Motor neuron (in vitro differentiated cells): ENCODE measurements around the gene PRMT7. TPM values are rescaled to one million over a fixed set of nuclear protein-coding genes. Genes with fewer than 3 reads are reported as not detected.

Experiments
- ATAC-seq, 8 experiments: fragments of 200-7000 bp; cut with Tn5 transposase; replicated peaks in 6 of 8; 2 replicates each; pipeline ENCODE4 v1.8.0; 2021; ENCODE audit warnings: mild to moderate bottlenecking in 8 of 8, moderate library complexity in 8 of 8
- H3K27ac ChIP-seq, 2 donors: fragments of 250-450 bp; sonication (Bioruptor Pico); 2 replicates each; pipeline ENCODE4 v1.9.0; 2021; ENCODE audit warnings: antibody characterized with exemption in 2 of 2, mild to moderate bottlenecking in 2 of 2, moderate library complexity in 1 of 2
- H3K4me1 ChIP-seq, 2 donors: fragments of 250-450 bp; sonication (Bioruptor Pico); replicated peaks in 1 of 2; 2 replicates each; pipeline ENCODE4 v1.6.1; 2021; ENCODE audit warnings: antibody characterized with exemption in 2 of 2, mild to moderate bottlenecking in 2 of 2, moderate library complexity in 1 of 2
- H3K4me3 ChIP-seq, 5 donors: fragments of 250-450 bp; sonication (Bioruptor Pico); 2 replicates each; pipeline ENCODE4 v1.9.0; 2021; ENCODE audit warnings: antibody characterized with exemption in 5 of 5, mild to moderate bottlenecking in 5 of 5, moderate library complexity in 4 of 5
- WGBS, 10 experiments: fragments of 450-650 bp; shearing (Covaris generic); methylation state at CpG; one replicate each; pipeline ENCODE4 v1.0.0; 2022; 5-methylcytosine and 5-hydroxymethylcytosine counted together
- in situ Hi-C, 9 experiments: fragments of 400-800 bp; cut with MboI; loops; one replicate each; pipeline ENCODE4 v1.15.0; 2021; ENCODE audit warnings: low sequenced_read_pairs in 9 of 9, low pct_unique_long_range_greater_than_20kb in 2 of 9; ENCODE audit not compliant: unreplicated experiment in 9 of 9
- total RNA-seq, 8 experiments: library from RNA; unstranded; fragments of 300-600 nt; gene quantifications; 2 replicates each; pipeline versions ENCODE4 v1.2.3 to v1.2.4, GENCODE V29; 2022

Gene PRMT7
- total RNA-seq, 8 experiments from 2014 or later: 28.3 to 76.4 (median 37.3) TPM

DNA sequence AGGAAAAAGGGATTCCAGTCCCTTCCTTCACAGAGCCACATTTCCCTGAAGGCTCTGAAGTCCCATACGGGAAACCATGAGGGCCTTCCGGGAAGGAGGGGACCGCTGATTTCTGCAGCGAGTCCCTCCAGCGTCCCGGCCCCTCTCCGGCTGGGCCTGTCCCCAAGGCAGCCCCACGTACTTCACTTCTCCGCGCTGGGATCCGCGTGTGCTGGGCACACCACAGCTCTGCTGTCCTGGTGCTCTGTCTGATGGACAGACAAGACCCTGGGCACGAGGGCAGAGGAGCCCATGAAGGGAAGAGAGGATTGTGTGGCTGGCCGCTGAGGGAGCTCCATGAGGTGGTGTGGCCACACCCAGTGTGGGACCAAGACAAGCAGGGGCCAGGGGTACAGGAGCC is 57.1 kb downstream of the PRMT7 start:
- 20 to 86% (median 81%) methylated on average over 1 to 4 of the region's 14 CpGs; no CpG with 5 or more reads in 6 of the 10 experiments for WGBS, 10 experiments
- in situ Hi-C loops: no loop called here
- no peak overlapping the region for H3K4me3 ChIP-seq
- peaks cover 3 to 14% of the 10 kb centered on the region in 2 donors for H3K4me1 ChIP-seq
- no peak overlapping the region for H3K27ac ChIP-seq
- no peak for ATAC-seq

DNA sequence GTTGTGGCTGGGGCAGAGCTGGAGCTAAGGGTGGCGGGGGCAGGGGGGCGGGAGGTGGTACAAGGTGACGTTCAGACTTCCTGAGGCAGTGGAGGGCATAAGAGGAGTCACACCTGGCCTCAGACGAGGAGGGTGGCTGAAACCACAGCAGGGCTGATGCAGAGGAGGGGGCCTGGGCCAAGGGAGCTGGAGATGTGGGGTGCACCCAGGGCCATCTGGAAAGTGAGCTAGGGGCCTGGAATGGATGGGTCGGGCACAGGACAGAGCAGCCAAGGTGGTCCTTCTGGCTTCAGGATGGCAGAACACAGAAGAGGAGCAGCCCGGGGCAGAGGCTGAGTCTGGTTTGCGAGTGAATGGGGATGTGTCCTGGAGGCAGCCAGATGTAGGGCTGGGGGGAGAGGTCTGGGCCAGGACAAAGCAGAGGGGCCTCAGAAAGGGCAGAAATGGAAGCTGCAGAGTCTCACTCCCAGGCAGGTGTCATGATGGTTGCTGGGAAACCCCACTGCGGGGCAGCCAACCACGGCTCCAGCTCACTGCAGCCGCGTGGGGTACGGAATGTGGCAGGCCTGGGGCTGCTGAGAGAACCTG is 57.6 kb downstream of the PRMT7 start:
- Histone ChIP-seq H3K27ac (no peak overlapping the region), H3K4me1 (peaks cover 3 to 14% of the 10 kb centered on the region in 2 donors), H3K4me3 (no peak overlapping the region)
- WGBS, 10 experiments: 16 to 90% (median 80%) methylated on average over 1 to 6 of the region's 12 CpGs; no CpG with 5 or more reads in 5 of the 10 experiments
- ATAC-seq: peak in 5 of 8 experiments; percentile 17 to 52 (median 34)
- in situ Hi-C loops: no loop called here

DNA sequence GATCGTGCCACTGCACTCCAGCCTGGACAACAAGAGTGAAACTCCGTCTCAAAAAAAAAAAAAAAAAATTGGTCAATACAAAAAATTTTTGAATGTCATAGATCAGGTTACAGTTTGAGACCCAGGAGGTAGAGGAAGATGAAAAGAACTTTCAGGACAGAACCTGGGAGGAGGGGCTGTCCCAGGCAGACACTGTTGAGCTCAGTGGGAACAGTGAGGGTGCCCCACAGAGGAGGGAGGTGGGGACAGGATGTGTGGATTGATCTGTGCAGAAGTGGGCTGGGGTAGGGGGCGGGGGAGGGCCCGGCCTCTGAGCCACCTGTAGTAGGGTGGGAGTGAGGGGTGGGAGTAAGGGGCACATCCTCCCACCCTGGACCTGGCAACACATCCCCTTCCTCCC is 58.3 kb downstream of the PRMT7 start:
- no peak for ATAC-seq
- Histone ChIP-seq H3K27ac (no peak overlapping the region), H3K4me3 (no peak overlapping the region), H3K4me1 (peaks cover 3 to 14% of the 10 kb centered on the region in 2 donors)
- WGBS, 10 experiments: 33 to 80% methylated on average over 1 of the region's 4 CpGs; no CpG with 5 or more reads in 8 of the 10 experiments
- in situ Hi-C loops: no loop called here

DNA sequence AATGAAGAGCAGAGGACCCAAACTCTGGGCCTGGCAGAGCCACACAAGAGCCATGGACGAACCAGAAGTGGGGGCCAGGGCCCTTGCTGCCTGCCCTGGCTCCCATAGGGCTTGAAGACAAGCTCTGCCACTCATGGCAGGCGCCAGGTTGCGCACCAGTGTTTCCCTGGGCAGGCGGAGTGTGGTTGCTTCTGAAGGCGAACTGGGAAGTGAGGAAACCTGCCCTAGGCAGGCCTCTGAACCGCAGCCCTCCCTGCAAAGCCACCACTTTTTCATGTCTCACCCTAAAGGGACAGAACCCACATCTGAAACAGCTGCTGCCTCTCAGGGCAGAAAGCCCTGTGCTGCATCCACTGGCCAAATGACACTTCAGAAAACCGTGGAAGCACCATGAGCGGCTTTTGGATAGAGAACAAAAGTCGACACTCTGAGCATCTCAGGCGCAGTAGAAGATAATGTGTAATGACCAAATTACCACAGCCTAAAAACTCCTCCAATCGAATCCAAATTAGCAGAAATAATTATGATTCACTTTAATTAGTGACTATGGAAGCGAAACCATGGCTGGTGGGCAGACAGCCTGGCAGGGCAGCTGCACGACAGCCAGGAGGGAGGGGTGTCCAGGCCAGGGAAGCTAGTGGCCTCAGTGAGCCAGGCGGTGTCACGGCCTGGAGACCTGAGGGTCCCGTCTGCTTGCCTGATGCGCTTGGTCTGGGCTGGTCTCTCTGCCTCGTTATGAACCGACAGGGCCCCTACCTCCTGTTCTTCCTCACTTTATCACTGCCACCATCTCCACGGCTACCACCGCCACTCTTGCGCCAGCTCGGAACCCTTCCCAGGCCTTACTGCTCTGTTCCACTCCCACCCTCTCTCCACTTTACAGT is 59.1 kb downstream of the PRMT7 start:
- peak in 2 of 8 experiments; percentile 4 for ATAC-seq
- no peak overlapping the region for H3K27ac ChIP-seq
- in situ Hi-C loops: no loop called here
- H3K4me3 ChIP-seq: no peak overlapping the region
- 20 to 94% (median 76%) methylated on average over 1 to 12 of the region's 23 CpGs; no CpG with 5 or more reads in 4 of the 10 experiments for WGBS, 10 experiments
- peaks cover 0 to 14% of the 10 kb centered on the region in 2 donors for H3K4me1 ChIP-seq

DNA sequence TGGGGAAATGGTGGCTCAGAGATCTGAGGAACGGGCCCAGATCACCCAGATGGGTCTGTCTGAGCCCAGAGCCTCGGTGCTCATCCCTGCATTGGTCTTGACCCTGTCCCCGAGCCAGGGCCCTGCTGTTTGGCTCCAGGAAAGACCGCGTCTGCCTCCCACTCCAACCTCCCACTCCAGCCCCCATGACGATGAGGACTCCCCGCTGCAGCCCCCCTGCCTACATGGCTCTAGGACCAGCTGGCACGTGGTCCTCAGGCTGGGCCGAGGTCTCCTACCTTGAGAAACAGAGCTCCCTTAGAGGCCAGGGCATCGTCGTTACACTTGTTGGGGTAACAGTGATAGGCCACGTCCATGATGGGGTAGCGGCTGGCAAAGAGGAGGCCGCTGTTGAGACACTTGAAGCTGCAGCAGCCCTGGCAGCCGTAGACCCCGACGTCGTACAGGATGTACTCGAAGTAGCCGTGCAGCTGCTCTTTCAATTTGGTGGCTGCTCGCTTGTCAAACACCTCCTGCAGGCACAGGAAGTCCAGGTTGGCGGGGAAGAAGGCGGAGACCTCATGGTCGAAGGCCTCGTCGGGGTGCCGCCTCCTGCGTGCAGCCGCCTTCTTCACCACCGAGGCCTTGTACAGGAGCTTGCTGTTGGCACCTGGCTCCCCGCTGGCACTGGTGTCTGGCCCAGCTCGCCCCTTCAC is 59.9 kb downstream of the PRMT7 start:
- in situ Hi-C loops: no loop called here
- Histone ChIP-seq H3K4me1 (peaks cover 0 to 21% of the 10 kb centered on the region in 2 donors), H3K27ac (no peak overlapping the region), H3K4me3 (no peak overlapping the region)
- no peak for ATAC-seq
- WGBS, 10 experiments: 85 to 100% (median 93%) methylated on average over 1 to 13 of the region's 32 CpGs; no CpG with 5 or more reads in 6 of the 10 experiments

DNA sequence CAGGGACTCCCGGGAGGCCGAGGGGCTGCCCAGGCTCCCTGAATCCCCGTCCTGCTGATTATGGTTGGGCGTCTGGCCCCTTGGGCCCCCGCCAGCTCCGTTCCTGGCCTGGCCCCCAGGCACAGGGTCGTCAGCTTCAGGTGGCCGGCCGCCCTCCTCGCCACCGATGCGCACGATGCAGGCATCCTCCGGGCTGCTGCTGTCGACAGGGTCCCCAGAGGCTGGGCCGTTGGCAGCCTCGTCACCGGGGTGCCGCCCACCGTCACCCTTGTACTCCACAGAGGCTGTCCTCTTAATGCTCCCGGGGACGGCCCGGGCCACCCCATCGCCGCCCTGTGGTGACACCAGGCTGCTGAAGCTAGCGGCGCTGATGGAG is 60.4 kb downstream of the PRMT7 start:
- ATAC-seq: no peak
- H3K4me3 ChIP-seq: no peak overlapping the region
- peaks cover 0 to 23% of the 10 kb centered on the region in 2 donors for H3K4me1 ChIP-seq
- no peak overlapping the region for H3K27ac ChIP-seq
- WGBS, 10 experiments: 89 to 95% methylated on average over 7 to 11 of the region's 27 CpGs; no CpG with 5 or more reads in 8 of the 10 experiments
- in situ Hi-C loops: no loop called here

DNA sequence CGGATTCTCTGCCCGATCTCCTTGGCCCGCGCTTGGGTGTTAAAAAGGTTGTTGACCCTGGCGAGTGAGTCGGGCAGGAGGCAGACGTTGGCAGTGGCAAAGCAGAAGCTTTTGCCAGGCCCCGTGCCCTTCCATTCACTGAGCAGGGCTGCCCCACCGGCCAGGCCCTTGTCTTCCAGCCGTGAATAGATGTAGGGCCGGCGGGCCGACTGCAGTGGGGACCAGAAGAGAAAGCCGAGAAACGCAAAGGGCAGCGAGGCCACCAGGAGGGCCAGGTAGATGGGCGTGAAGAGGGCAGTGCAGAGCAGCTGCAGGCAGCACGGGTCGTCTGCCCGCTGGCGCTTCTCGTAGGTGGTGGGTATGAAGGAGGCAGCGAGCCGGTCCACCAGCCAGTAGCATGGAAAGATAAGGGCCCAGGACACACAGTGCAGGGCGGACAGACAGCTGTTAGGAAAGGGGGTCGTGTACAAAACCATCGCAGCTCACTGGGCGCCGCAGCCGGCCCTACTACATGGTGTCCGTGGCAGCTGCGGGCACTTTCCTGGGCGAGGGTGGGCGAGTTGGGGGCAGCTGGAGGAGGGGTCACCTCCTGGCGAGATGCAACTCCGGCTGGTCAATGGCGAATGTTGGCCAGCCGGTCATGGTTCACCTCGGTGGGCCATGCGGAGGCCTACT is 61.0 kb downstream of the PRMT7 start:
- Histone ChIP-seq H3K27ac (no peak overlapping the region), H3K4me1 (peaks cover 0 to 23% of the 10 kb centered on the region in 2 donors), H3K4me3 (no peak overlapping the region)
- WGBS, 10 experiments: 58 to 100% (median 94%) methylated on average over 4 to 10 of the region's 40 CpGs; no CpG with 5 or more reads in 7 of the 10 experiments
- ATAC-seq: no peak
- in situ Hi-C loops: no loop called here

DNA sequence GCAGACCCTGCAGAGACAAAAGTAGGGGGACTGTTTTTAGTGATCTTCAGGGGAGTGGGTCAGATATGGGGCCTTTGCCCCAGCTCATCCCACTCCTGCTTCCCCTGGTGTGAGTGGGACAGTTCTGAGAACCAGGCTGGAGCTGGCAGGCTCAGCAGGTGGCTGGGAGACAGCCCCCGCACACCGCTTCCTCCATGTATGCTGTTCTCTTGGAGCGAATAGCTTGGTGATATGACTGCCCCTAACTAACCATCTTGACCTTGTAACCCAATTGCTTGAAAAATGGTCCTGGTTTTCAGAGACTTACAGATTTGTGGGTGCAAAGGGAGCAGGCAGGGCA is 61.5 kb downstream of the PRMT7 start:
- Histone ChIP-seq H3K4me1 (peaks cover 0 to 23% of the 10 kb centered on the region in 2 donors), H3K4me3 (no peak overlapping the region), H3K27ac (no peak overlapping the region)
- 87 to 100% (median 88%) methylated on average over 2 to 3 of the region's 3 CpGs; no CpG with 5 or more reads in 7 of the 10 experiments for WGBS, 10 experiments
- in situ Hi-C loops: no loop called here
- no peak for ATAC-seq

DNA sequence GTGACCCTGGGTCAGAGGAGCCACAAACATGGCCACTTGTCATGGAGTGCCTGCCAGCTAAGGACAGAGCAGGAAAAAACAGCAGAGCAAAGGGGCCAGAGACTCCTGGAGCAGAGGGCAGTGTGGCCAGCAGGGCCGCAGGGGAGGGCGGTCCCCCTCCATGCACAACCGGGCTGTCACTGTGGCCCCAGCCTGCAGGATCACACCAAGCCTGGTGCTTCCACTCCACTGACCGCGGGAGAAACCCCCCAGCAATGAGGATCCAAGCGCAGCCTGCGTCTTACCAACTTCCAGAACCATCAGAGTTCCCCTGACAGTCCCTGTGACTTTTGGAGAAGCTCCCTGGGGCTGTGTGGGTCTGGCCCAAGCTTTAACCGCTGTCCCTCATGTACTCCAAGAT is 62.0 kb downstream of the PRMT7 start:
- WGBS, 10 experiments: 93% methylated on average over 3 of the region's 8 CpGs; no CpG with 5 or more reads in 9 of the 10 experiments
- Histone ChIP-seq H3K4me3 (no peak overlapping the region), H3K4me1 (peaks cover 0 to 22% of the 10 kb centered on the region in 2 donors), H3K27ac (no peak overlapping the region)
- no peak for ATAC-seq
- in situ Hi-C loops: no loop called here

DNA sequence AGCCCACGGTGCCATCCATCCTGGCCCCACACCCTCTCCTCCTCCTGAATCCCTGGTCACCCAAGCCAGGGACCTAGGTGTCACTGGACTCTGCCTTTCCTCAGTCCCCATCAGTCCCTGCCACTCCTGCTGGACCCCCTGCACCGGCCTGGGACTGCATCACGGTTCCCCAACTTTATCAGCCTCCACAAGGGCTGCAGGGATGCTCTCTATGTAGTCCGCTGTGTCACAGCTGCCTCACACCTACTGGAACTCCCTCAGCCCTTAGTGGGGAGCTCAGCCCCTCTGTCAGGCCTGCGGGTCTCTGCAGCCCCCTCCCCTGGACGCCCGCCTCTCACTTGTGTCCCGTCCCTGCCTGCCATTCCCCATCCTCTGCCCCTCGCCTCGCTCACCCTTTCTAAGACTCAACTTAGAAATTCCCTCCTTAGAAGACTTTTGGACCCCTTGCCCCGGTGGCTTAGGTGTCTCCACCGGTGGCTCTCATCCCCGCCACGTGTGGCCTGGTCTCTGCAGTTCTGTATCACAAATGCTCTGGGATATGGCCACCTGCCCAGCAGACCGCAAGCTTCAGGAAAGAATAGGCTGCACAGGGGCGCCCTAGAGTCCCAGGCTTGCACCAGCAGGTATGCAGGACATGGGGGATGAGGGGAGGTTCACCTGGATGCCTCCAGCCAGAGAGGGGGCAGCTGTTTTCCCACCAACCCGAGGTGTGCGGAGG is 62.9 kb downstream of the PRMT7 start:
- ATAC-seq: no peak
- Histone ChIP-seq H3K4me3 (no peak overlapping the region), H3K27ac (no peak overlapping the region), H3K4me1 (peaks cover 0 to 17% of the 10 kb centered on the region in 2 donors)
- in situ Hi-C loops: no loop called here
- 0 to 100% (median 86%) methylated on average over 1 to 5 of the region's 18 CpGs; no CpG with 5 or more reads in 4 of the 10 experiments for whole genome bisulfite sequencing, 10 experiments

DNA sequence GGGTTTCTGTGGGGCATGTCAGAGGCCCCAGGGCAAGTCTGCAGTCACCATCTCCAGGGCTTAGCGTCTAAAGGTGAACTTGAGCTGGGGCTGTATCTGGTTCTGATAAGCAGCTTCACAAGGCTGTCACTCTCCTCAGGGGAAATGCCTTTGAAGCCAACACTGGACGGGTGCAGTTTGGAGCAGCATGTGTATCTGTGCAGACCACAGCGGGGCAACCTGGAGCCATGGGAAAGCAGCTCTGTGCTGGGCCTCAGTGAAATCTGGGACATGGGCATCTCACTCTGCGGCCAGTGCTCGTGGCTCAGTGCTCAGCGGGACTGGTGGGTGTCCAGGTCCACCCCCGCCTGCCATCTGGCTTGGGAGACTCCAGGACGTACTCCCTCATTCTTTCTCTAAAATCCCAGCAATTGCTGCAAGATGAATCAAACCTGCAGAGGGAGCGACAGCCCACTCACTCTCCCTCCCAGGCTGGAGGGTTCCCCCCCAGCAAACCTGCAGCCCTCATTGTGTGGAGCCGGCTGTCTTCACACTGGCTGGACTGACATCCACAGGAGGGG is 63.5 kb downstream of the PRMT7 start:
- no peak for ATAC-seq
- Histone ChIP-seq H3K4me3 (no peak overlapping the region), H3K4me1 (peaks cover 0 to 15% of the 10 kb centered on the region in 2 donors), H3K27ac (no peak overlapping the region)
- 0 to 84% (median 60%) methylated on average over 1 to 6 of the region's 10 CpGs; no CpG with 5 or more reads in 6 of the 10 experiments for WGBS, 10 experiments
- in situ Hi-C loops: no loop called here
